ENCODE measurements around the gene HOXC10. TPM values are rescaled to one million over a fixed set of nuclear protein-coding genes. Genes with fewer than 3 reads are reported as not detected.

Gene HOXC10
- total RNA-seq, 1 donor: not detected

GRCh38 chr12:53971129-53971528, 13.8 kb upstream of the HOXC10 start:
- no peak overlapping the region for H3K4me3 ChIP-seq (ENCODE audit: low read depth, low read length)
- no peak for DNase-seq (ENCODE audit: low read depth)
- TF ChIP-seq CTCF (IDR thresholded peaks at IDR 0.05; ENCODE audit: insufficient read depth, low read length): no peak

GRCh38 chr12:53971686-53972085, 13.3 kb upstream of the HOXC10 start:
- no peak for TF ChIP-seq CTCF (IDR thresholded peaks at IDR 0.05; ENCODE audit: insufficient read depth, low read length)
- H3K4me3 ChIP-seq (ENCODE audit: low read depth, low read length): no peak overlapping the region
- no peak for DNase-seq (ENCODE audit: low read depth)

GRCh38 chr12:53972152-53972702, 12.7 kb upstream of the HOXC10 start:
- no peak for DNase-seq (ENCODE audit: low read depth)
- H3K4me3 ChIP-seq (ENCODE audit: low read depth, low read length): no peak overlapping the region
- TF ChIP-seq CTCF (IDR thresholded peaks at IDR 0.05; ENCODE audit: insufficient read depth, low read length): no peak

- no peak within 1 kb of the TSS for H3K4me3 ChIP-seq (ENCODE audit: low read depth, low read length)
- DNase-seq (ENCODE audit: low read depth): no peak
- TF ChIP-seq CTCF (IDR thresholded peaks at IDR 0.05; ENCODE audit: insufficient read depth, low read length): no peak
Measured at GRCh38 chr12:53972722-53973235, 12.2 kb upstream of the HOXC10 start, which contains the start of gene HOXC11. Gene HOXC11, plus strand, starts transcription at chr12:53973126. Its CDS starts 116 bp downstream, at chr12:53973242.

GRCh38 chr12:53973236-53974042, 11.5 kb upstream of the HOXC10 start:
- H3K4me3 ChIP-seq (ENCODE audit: low read depth, low read length): no peak overlapping the region
- no peak for TF ChIP-seq CTCF (IDR thresholded peaks at IDR 0.05; ENCODE audit: insufficient read depth, low read length)
- DNase-seq (ENCODE audit: low read depth): no peak

GRCh38 chr12:53974084-53975063, 10.6 kb upstream of the HOXC10 start, which contains the start of gene HOTAIR:
Gene HOTAIR, minus strand, starts transcription at chr12:53974954.
- no peak for DNase-seq (ENCODE audit: low read depth)
- H3K4me3 ChIP-seq (ENCODE audit: low read depth, low read length): no peak within 1 kb of the TSS

More at GRCh38 chr12:53974084-53975063, 10.6 kb upstream of the HOXC10 start, which contains the start of gene HOTAIR:
- TF ChIP-seq CTCF (IDR thresholded peaks at IDR 0.05; ENCODE audit: insufficient read depth, low read length): no peak
